ENCODE measurements around the gene HK3.

GRCh38 chr5:176847726-176848290 is 51.3 kb downstream of the HK3 start:
- TF ChIP-seq, protein P1, sequence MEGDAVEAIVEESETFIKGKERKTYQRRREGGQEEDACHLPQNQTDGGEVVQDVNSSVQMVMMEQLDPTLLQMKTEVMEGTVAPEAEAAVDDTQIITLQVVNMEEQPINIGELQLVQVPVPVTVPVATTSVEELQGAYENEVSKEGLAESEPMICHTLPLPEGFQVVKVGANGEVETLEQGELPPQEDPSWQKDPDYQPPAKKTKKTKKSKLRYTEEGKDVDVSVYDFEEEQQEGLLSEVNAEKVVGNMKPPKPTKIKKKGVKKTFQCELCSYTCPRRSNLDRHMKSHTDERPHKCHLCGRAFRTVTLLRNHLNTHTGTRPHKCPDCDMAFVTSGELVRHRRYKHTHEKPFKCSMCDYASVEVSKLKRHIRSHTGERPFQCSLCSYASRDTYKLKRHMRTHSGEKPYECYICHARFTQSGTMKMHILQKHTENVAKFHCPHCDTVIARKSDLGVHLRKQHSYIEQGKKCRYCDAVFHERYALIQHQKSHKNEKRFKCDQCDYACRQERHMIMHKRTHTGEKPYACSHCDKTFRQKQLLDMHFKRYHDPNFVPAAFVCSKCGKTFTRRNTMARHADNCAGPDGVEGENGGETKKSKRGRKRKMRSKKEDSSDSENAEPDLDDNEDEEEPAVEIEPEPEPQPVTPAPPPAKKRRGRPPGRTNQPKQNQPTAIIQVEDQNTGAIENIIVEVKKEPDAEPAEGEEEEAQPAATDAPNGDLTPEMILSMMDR (IDR thresholded peaks at IDR 0.05) = no peak
- TF ChIP-seq EZH2 (IDR thresholded peaks at IDR 0.05) = no peak

All from neural progenitor cell (in vitro differentiated cells).